Lower lobe of right lung (tissue), 2 donors: ENCODE measurements around the gene CEACAM16. TPM values are rescaled to one million over a fixed set of nuclear protein-coding genes. Genes with fewer than 3 reads are reported as not detected.

Source experiments
- ATAC-seq, 2 donors: fragments of 200-7000 bp; cut with Tn5 transposase; one replicate each; pipeline ENCODE4 v1.9.1; 2020 to 2022; ENCODE audit warnings: mild to moderate bottlenecking in 2 of 2, moderate library complexity in 2 of 2
- DNase-seq: peaks from one replicate; pipeline ENCODE4 v3.0.0-alpha.2; 2020
- H3K27ac ChIP-seq: fragments of 200-600 bp; one replicate; pipeline ENCODE4 v1.8.0; 2022
- H3K27me3 ChIP-seq: fragments of 200-600 bp; one replicate; pipeline ENCODE4 v1.8.0; 2022; ENCODE audit warnings: low read depth
- H3K36me3 ChIP-seq: fragments of 200-600 bp; one replicate; pipeline ENCODE4 v1.8.0; 2022; ENCODE audit warnings: mild to moderate bottlenecking
- H3K4me1 ChIP-seq: fragments of 200-600 bp; one replicate; pipeline ENCODE4 v1.8.0; 2022
- H3K4me3 ChIP-seq: fragments of 200-600 bp; one replicate; pipeline ENCODE4 v1.8.0; 2022; ENCODE audit warnings: mild to moderate bottlenecking
- H3K9me3 ChIP-seq: fragments of 200-600 bp; one replicate; pipeline ENCODE4 v1.8.0; 2022
- intact Hi-C: fragments of 100-400 bp; cut with DNase I; formaldehyde crosslinking; loops from one replicate; pipeline ENCODE4 v1.11.0; 2022
- total RNA-seq: library from RNA; stranded (reverse); fragmentation: NEBNext Ultra II Directional; extraction: Animal tissue kit (Norgen Biotek cat#: 25700); gene quantifications from one replicate; pipeline ENCODE4 v1.2.1, GENCODE V29; 2021
- TF ChIP-seq, protein P1 (sequence below): fragments of 200-600 bp; IDR thresholded peaks from one replicate; pipeline ENCODE4 v1.8.0; 2022; ENCODE audit warnings: antibody characterized with exemption, mild to moderate bottlenecking
- donor health status: DM: no; HTN: yes; CAD: no; lungs with severe emphysema.

CEACAM16 gene
- total RNA-seq, 1 donor from 2014 or later = not detected

DNA sequence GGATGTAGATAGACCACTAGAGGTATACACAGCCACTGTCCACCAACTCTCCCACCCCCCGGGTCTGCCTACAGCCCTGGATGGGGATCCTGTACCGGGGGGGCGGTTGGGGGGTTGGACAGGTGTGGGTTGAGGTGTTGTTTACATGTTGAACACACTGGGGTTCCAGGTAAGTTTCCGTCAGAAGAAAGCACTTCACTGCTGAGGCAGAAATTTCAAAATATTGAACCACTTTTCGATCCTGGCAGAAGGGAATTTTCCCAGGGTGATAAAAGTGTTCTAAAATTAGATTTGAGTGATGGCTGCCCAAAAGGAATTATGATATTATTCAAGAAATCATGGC is 6.6 kb upstream of the CEACAM16 start:
- Histone ChIP-seq H3K27ac (peak overlapping the region; percentile 74), H3K4me1 (peaks cover 68% of the 10 kb centered on the region)
- peak; percentile 2 to 34 for ATAC-seq

DNA sequence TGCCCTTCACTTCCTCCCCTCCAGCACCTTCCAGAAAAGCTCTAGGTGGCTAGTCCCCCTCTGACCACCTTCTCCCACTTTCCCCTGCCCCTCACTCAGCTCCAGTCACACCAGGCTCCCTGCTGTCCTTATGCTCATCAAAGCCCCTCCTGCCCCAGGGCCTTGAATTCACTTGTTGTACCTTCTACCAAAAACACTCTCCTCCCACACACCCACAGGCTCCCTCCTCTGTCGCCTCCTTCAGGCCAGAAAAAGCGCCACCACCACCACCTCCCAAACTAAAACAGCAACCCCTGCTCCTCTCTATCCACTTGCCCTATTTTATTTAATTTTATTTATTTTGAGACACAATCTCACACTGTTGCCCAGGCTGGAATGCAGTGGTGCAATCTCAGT is 4.8 kb upstream of the CEACAM16 start:
- TF ChIP-seq, protein P1, sequence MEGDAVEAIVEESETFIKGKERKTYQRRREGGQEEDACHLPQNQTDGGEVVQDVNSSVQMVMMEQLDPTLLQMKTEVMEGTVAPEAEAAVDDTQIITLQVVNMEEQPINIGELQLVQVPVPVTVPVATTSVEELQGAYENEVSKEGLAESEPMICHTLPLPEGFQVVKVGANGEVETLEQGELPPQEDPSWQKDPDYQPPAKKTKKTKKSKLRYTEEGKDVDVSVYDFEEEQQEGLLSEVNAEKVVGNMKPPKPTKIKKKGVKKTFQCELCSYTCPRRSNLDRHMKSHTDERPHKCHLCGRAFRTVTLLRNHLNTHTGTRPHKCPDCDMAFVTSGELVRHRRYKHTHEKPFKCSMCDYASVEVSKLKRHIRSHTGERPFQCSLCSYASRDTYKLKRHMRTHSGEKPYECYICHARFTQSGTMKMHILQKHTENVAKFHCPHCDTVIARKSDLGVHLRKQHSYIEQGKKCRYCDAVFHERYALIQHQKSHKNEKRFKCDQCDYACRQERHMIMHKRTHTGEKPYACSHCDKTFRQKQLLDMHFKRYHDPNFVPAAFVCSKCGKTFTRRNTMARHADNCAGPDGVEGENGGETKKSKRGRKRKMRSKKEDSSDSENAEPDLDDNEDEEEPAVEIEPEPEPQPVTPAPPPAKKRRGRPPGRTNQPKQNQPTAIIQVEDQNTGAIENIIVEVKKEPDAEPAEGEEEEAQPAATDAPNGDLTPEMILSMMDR = peak; percentile 22
- no peak overlapping the region for H3K4me3 ChIP-seq
- H3K27ac ChIP-seq = peak overlapping the region; percentile 73
- H3K27me3 ChIP-seq = no peaks in the 10 kb centered on the region
- intact Hi-C loops = no loop called here
- DNase-seq (no peak), ATAC-seq (no peak)
- H3K4me1 ChIP-seq = peaks cover 57% of the 10 kb centered on the region
- no peaks in the 10 kb centered on the region for H3K9me3 ChIP-seq
- no peaks in the 10 kb centered on the region for H3K36me3 ChIP-seq

More for the DNA sequence above, 6.6 kb upstream of the CEACAM16 start:
- DNase-seq = no peak
- TF ChIP-seq, protein P1 = no peak
- Histone ChIP-seq H3K4me3 (no peak overlapping the region), H3K9me3 (no peaks in the 10 kb centered on the region), H3K36me3 (no peaks in the 10 kb centered on the region), H3K27me3 (no peaks in the 10 kb centered on the region)
- intact Hi-C loops = no loop called here

DNA sequence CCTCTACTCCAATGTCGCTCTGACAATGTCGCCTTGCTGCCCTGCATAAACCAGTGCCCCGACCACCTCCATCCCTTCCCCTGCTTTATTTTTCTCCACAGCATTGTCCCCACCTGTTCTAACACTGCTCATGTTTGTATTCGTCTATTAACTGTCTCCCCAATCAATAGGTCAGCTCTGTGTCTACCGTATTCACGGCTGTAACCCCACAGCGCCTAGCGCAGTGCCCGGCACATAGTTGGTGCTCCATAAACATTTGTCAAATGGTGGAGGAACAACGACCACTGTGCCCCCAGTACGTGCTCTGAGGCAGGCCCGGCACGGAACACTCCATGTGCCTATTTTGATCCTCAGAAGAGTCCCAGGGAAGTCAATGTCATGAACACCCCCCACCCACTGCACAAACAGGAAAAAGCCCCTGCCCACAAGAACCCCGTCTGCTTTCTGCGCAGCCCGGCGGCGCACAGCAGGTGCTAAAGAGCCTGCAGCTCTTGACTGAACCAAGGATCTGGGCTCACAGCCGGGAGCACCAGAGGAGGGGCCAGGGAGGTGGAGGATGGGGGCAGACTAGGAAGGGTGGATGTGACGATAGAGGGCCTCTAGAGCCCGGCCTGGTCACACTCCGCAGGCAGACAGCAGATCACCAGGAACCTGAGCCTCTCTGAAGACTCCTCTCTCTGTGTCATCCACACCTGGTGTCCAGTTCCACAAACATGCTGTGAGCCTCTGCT is 1.8 kb upstream of the CEACAM16 start:
- intact Hi-C loops = no loop called here
- Histone ChIP-seq H3K4me3 (no peak overlapping the region), H3K27me3 (no peaks in the 10 kb centered on the region), H3K27ac (peak overlapping the region; percentile 10), H3K9me3 (no peaks in the 10 kb centered on the region), H3K36me3 (no peaks in the 10 kb centered on the region), H3K4me1 (peaks cover 35% of the 10 kb centered on the region)
- TF ChIP-seq, protein P1 = no peak
- ATAC-seq (peak; percentile 24 to 61), DNase-seq (no peak)

DNA sequence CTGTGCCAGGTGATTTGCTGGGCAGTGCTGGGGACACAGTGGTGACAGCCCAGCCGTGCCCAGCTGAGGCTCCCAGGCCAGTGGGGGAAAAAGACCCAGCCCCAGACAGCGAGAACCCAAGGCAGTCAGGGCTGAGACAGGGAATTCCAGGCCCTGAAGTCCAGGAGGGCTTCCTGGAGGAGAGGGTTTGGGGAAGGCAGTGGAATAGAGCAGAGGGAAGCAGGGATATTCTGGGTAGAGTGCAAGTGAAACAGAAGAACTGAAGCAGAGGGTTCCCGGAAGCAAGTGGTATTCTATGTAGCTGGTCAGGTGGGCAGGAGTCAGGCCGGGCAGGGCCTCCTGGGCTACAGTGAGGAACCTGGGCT is 1.3 kb upstream of the CEACAM16 start:
- no peak for ATAC-seq
- peaks cover 29% of the 10 kb centered on the region for H3K4me1 ChIP-seq
- no peak overlapping the region for H3K4me3 ChIP-seq
- peaks cover 2% of the 10 kb centered on the region for H3K27me3 ChIP-seq
- H3K36me3 ChIP-seq = no peaks in the 10 kb centered on the region
- intact Hi-C loops = no loop called here
- no peak for DNase-seq
- H3K27ac ChIP-seq = peak overlapping the region; percentile 10
- no peaks in the 10 kb centered on the region for H3K9me3 ChIP-seq
- TF ChIP-seq, protein P1 = no peak

DNA sequence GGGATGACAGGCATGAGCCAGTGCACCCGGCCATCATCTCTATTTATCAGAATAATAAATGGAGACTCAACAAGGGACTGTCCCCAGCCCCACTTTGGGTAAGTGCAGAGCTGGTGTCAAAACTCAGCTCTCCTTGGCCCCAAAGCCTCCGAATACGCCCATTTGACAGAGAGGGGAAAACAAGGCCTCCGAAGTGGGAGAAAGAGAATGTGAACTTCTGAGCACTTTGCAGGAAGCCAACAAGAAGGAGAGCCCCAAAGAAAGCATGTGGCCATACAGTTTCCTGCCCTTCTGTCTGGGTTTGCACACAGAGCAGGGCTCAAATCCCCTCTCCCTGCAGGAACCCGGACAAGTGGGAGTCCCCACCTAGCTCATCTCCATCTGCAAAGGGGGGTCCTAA is 1.6 kb downstream of the CEACAM16 start:
- no peak for ATAC-seq
- TF ChIP-seq, protein P1 = no peak
- intact Hi-C loops = no loop called here

More for the DNA sequence above, 1.6 kb downstream of the CEACAM16 start:
- no peaks in the 10 kb centered on the region for H3K9me3 ChIP-seq
- no peak for DNase-seq
- no peaks in the 10 kb centered on the region for H3K36me3 ChIP-seq
- peaks cover 5% of the 10 kb centered on the region for H3K27me3 ChIP-seq
- no peak overlapping the region for H3K4me3 ChIP-seq
- H3K27ac ChIP-seq = no peak overlapping the region
- peaks cover 13% of the 10 kb centered on the region for H3K4me1 ChIP-seq
